Esophagus (tissue), 2 donors: ENCODE data around the gene AIFM3. TPM values are rescaled to one million over a fixed set of nuclear protein-coding genes. Genes with fewer than 3 reads are reported as not detected.

Experiments
- H3K27ac ChIP-seq, 2 donors: one replicate each; pipeline ENCODE4 v1.5.1; 2013; ENCODE audit warnings: low read depth in 2 of 2, mild to moderate bottlenecking in 2 of 2, inconsistent platforms in 1 of 2, low read length in 1 of 2, moderate library complexity in 1 of 2
- H3K27me3 ChIP-seq, 2 donors: one replicate each; pipeline ENCODE4 v1.6.1; 2013; ENCODE audit warnings: low read length in 2 of 2, control low read depth in 1 of 2, mild to moderate bottlenecking in 1 of 2; ENCODE audit not compliant: insufficient read depth in 2 of 2, control insufficient read depth in 1 of 2
- H3K36me3 ChIP-seq, 2 donors: one replicate each; pipeline ENCODE4 v1.6.1; 2013; ENCODE audit warnings: low read length in 1 of 2; ENCODE audit not compliant: control insufficient read depth in 2 of 2, insufficient read depth in 2 of 2
- H3K4me1 ChIP-seq, 2 donors: one replicate each; pipeline ENCODE4 v1.6.1; 2013; ENCODE audit warnings: low read length in 1 of 2; ENCODE audit not compliant: control insufficient read depth in 2 of 2, insufficient read depth in 2 of 2
- H3K4me3 ChIP-seq, 2 donors: one replicate each; pipeline ENCODE4 v1.5.1; 2013; ENCODE audit warnings: low read length in 2 of 2, mild to moderate bottlenecking in 2 of 2, low read depth in 1 of 2, moderate library complexity in 1 of 2
- H3K9me3 ChIP-seq, 2 donors: one replicate each; pipeline ENCODE4 v1.6.1; 2013; ENCODE audit warnings: mild to moderate bottlenecking in 2 of 2, low read depth in 1 of 2, low read length in 1 of 2, moderate library complexity in 1 of 2; ENCODE audit not compliant: control insufficient read depth in 2 of 2, insufficient read depth in 1 of 2
- WGBS, 2 donors: extraction: QIAGEN DNeasy Blood & Tissue Kit; methylation state at CpG; one replicate each; pipeline ENCODE4 v1.1.7; 2013; 5-methylcytosine and 5-hydroxymethylcytosine counted together
- polyA plus RNA-seq, 2 donors: library from polyadenylated mRNA; stranded (reverse); fragments of 200-250 nt; gene quantifications; one replicate each; pipeline ENCODE4 v1.2.3, GENCODE V29; 2013
- donor health status: healthy with polysubstance abuse.
- donor health status: Bipolar disorder and iron deficiency.

Gene AIFM3
- polyA plus RNA-seq, 2 donors, result 1.1 to 1.7 TPM

DNA sequence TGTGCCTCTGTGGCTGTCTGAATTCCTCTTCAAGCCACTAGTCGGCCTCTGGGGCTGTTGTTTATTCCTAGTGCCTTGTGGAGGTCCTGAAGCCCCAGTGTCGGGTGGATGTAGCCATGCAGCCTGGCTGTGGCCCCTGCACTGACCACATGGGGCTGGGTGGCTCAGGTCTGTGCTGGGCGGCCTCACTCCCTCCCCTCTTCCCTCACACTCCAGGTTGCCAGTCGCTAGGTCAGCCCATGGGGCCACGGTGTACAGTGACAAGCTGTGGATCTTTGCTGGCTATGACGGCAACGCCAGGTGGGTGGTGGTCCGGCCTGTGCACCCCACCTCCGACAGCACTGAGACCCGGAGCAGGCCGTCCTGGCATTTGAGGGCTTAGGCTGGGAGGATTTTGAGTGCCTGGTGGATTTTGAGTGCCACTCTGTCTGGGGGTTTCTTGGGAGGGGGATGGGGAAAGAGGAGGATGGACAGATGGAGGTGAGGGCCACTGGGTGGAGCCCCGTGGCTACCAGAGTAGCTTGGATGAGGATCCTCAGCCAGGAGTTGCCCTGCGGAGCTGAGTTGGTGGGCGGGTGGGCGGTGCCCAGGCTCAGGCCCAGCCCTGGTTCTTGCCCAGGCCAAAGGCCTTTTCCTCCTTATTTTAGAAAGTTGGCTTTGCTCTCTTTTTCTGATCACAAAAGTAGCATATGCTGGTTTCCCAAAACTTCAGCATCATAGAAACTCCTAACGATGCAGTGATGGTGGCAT is 21.7 kb downstream of the AIFM3 start:
- H3K27ac ChIP-seq, result no peak overlapping the region

DNA sequence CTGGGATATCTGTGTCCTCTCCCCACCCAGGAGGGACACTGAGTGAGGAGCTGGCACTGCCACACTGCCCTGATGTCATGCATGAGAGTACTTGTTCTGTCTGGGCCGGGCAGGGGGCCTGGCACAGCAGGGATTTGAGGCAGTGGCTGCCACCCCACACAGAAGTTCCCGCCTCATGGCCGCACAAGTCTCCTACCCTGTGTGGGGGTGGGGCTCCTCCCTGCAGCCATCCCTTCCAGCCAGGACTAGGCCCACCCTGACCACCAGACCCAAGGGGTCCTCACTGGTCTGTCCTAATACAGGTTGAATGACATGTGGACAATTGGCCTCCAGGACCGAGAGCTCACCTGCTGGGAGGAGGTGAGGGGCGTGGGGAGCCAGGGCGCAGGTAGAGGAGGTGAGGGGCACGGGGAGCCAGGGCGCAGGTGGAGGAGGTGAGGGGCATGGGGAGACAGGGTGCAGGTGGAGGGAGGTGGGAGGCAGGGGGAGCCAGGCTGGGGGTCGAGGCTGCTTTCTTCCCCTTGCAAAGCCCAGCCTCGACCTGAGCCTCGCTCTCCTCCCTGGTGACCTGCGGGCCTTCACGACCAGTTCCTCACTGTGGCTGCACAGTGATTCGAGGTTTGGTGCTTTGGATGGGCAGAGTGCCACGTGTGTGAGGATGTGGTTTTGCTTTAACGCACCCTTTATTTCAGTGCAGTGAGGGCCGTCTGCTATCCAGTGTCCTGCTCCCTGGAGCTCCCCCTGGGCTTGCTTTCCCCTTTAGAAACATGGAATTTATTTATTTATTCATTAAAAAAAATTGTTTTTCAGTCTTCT is 22.5 kb downstream of the AIFM3 start:
- WGBS, 2 donors, result 57 to 59% methylated on average over 14 to 17 of the region's 17 CpGs
- Histone ChIP-seq H3K4me3 (no peak overlapping the region), H3K4me1 (no peaks in the 10 kb centered on the region), H3K27ac (no peak overlapping the region), H3K36me3 (peaks cover 9 to 52% of the 10 kb centered on the region in 2 donors), H3K9me3 (no peaks in the 10 kb centered on the region), H3K27me3 (no peaks in the 10 kb centered on the region)

More for the DNA sequence above, 21.7 kb downstream of the AIFM3 start:
- H3K4me1 ChIP-seq, result no peaks in the 10 kb centered on the region
- no peaks in the 10 kb centered on the region for H3K27me3 ChIP-seq
- H3K4me3 ChIP-seq, result no peak overlapping the region
- no peaks in the 10 kb centered on the region for H3K9me3 ChIP-seq
- 89 to 91% methylated on average over 16 of the region's 16 CpGs for WGBS, 2 donors
- H3K36me3 ChIP-seq, result peaks cover 9 to 54% of the 10 kb centered on the region in 2 donors

DNA sequence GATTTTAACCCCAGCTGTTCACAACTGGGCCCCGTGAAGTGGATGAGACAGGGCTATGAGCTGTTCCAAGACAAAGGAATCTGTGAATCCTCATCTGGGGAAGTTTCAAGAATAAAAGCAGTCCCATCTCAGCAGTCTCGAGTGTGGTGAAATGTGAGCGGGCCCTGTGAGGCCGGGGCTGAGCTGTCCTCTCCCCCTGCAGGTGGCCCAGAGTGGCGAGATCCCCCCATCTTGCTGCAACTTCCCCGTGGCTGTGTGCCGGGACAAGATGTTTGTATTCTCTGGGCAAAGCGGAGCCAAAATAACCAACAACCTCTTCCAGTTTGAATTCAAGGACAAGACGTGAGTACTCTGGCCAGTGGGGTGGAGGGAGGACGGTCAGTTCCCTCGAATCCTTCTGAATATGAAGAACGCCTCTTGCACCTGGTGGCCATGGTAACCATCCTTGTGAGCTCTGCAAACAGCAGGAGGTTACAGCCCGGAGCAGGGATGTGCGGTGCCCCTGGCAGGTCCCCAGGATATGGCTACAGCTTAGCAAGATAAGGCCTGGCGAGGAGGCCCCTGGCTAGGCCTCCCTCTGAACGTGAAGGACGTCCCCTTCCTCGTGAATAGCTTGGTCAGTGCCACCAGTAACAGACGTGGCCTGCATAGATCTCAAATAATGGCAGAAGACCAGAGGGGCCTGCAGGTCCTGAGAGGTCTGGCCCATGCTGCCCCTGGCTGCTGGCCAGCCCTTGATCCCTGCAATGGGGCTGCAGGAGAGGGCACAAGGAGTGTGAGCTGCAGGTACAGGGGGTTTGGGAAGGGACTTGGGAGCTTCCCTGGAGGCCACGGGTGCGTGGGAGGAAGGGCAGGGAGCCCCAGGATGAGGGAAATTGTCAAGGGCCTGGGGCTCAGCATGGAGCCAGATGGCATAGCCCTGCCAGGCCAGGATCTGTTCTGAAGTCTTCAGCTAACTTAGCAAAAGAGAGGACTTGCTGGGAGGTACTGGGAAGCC is 23.4 kb downstream of the AIFM3 start:
- 81 to 85% methylated on average over 21 of the region's 21 CpGs for WGBS, 2 donors

DNA sequence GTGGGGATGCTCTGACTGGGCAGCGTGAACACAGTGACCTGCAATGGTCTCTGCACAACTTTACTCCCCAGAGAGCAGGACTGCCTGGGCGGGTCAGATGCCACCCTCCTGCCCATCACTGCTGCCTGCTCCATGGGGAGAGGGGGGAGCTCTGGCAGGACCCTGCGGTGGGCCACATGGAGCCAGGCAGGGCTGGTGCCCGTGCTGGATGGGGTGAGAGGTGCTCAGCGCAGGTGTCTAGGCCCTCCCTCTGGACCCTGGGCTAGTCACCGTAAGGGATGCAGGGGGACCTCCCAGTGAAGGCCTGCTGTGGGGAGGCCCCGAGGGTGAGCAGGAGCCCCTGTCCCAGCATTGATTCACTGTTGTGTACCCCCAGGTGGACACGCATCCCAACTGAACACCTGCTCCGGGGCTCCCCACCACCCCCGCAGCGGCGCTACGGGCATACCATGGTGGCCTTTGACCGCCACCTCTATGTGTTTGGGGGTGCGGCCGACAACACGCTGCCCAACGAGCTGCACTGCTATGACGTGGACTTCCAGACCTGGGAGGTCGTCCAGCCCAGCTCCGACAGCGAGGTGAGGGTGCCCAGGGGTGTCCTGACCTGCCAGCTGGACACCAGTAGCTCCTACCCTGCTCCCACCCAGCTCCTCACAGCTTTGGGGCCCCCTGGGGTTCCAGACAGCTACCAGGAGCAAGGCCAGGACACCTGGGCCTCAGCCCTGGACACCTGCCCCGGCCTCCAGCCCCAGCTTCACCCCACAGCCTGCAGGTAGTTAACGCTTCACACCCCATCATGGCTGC is 24.4 kb downstream of the AIFM3 start:
- Histone ChIP-seq H3K27me3 (no peaks in the 10 kb centered on the region), H3K9me3 (no peaks in the 10 kb centered on the region), H3K4me3 (no peak overlapping the region), H3K36me3 (peaks cover 6 to 44% of the 10 kb centered on the region in 2 donors), H3K27ac (no peak overlapping the region), H3K4me1 (no peaks in the 10 kb centered on the region)
- 91 to 95% methylated on average over 24 of the region's 24 CpGs for WGBS, 2 donors

More for the DNA sequence above, 23.4 kb downstream of the AIFM3 start:
- Histone ChIP-seq H3K4me1 (no peaks in the 10 kb centered on the region), H3K27ac (no peak overlapping the region), H3K36me3 (peaks cover 10 to 50% of the 10 kb centered on the region in 2 donors), H3K4me3 (no peak overlapping the region), H3K27me3 (no peaks in the 10 kb centered on the region), H3K9me3 (no peaks in the 10 kb centered on the region)

DNA sequence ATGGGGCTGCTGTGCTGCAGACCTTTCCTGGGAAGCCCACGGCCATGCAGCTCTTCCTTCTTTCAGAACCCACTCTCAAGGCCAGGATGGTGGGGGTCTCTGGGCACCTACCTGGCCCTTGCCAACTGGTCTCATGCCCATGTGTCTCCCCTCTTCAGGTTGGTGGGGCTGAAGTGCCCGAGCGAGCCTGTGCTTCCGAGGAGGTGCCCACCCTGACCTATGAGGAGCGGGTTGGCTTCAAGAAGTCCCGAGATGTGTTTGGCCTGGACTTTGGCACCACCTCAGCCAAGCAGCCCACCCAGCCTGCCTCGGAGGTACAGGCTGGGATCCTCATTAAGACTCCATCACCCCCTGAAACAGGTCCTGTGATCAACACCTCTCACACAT is 25.0 kb downstream of the AIFM3 start:
- H3K27me3 ChIP-seq, result no peaks in the 10 kb centered on the region
- peaks cover 6 to 50% of the 10 kb centered on the region in 2 donors for H3K36me3 ChIP-seq
- no peak overlapping the region for H3K4me3 ChIP-seq
- no peaks in the 10 kb centered on the region for H3K9me3 ChIP-seq
- H3K27ac ChIP-seq, result no peak overlapping the region
- WGBS, 2 donors, result 88 to 95% methylated on average over 7 of the region's 7 CpGs
- no peaks in the 10 kb centered on the region for H3K4me1 ChIP-seq

DNA sequence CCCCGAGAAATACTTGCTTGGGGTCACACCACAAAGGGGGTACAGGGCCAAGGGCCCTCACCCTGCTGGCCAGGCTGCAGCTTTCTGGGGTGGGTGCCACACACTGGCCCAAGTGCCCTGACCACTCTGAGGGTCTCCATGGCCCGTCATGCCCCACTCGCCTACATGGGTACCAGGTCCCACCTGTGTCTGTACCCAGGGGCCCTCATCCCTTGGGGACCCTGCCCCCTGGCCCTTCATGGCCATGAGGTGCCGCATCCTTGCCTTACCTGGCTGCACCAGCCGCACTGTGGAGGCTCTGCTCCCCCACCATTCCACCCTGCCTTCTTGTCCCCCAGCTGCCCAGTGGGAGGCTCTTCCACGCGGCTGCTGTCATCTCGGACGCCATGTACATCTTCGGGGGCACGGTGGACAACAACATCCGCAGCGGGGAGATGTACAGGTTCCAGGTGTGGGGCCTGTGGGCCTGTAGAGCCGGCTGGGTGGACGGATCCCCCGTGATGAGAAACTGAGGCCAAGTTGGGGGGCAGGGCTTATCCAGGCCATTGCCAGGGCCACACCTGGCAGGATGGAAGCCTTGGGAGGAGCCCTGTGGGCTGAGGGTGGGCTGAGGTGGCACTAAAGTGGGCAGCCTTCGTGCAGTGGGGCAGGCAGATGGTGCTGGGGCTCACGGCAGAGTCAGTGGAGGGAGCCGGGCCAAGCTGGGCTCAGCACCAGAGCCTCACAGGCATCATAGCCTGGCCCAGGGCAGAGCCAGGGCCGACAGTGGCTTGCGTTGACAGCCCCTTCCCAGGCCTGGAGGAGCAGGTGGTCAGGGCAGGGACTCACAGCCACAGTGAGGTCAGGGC is 25.6 kb downstream of the AIFM3 start:
- Histone ChIP-seq H3K9me3 (no peaks in the 10 kb centered on the region), H3K4me3 (no peak overlapping the region), H3K4me1 (no peaks in the 10 kb centered on the region), H3K36me3 (peaks cover 6 to 51% of the 10 kb centered on the region in 2 donors), H3K27ac (no peak overlapping the region), H3K27me3 (no peaks in the 10 kb centered on the region)
- WGBS, 2 donors, result 87 to 89% methylated on average over 21 of the region's 21 CpGs

DNA sequence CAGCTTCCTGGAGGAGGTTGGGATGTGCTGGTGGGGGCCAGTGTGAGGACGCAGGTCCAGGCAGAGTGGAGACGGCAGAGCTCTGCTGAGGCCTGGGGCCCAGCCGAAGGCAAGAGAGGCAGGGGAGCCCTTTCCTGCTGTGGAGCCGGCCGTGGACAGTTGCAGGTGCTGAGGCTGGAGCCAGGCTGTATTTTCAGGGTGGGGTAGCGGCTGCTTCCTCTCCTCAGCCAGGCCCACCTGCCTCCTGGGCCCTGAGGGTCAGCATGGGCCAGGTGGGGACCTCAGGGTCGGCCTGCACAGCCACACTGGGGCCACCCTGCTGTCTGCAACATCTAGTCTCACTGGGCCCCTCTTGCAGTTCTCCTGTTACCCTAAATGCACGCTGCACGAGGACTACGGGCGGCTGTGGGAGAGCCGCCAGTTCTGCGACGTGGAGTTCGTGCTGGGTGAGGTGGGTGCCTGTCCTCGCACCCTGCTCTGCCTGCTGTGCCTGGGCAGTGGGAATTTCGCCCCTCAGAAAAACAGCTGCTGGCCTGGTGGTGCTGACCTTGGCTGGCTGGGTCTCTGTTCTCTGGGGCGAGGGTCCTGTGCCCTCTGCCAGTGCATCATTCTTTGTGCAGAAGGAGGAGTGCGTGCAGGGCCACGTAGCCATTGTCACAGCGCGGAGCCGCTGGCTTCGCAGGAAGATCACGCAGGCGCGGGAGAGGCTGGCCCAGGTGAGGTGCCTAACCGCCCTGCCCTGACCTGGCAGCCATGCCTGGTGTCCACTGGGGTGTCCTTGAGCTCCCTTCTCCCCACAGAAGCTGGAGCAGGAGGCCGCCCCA is 26.5 kb downstream of the AIFM3 start:
- no peaks in the 10 kb centered on the region for H3K9me3 ChIP-seq
- no peaks in the 10 kb centered on the region for H3K4me1 ChIP-seq
- H3K4me3 ChIP-seq, result no peak overlapping the region
- WGBS, 2 donors, result 94 to 95% methylated on average over 29 of the region's 29 CpGs
- no peaks in the 10 kb centered on the region for H3K27me3 ChIP-seq
- H3K27ac ChIP-seq, result no peak overlapping the region
- H3K36me3 ChIP-seq, result peaks cover 6 to 53% of the 10 kb centered on the region in 2 donors
